GM18498 (cell line): Measurements from ENCODE around the gene AGBL5.
"Not testable (repeated sequence)": the region's sequence is repeated elsewhere in the genome, so short reads cannot be mapped to it uniquely, and the experiment has no call there.

ENCODE experiments used
- ATAC-seq: cut with Tn5 transposase; IDR thresholded peaks from one replicate; pipeline ENCODE4 v1.9.1; 2021; ENCODE audit warnings: mild to moderate bottlenecking, moderate library complexity; ENCODE audit not compliant: unreplicated experiment

Gene AGBL5

DNA sequence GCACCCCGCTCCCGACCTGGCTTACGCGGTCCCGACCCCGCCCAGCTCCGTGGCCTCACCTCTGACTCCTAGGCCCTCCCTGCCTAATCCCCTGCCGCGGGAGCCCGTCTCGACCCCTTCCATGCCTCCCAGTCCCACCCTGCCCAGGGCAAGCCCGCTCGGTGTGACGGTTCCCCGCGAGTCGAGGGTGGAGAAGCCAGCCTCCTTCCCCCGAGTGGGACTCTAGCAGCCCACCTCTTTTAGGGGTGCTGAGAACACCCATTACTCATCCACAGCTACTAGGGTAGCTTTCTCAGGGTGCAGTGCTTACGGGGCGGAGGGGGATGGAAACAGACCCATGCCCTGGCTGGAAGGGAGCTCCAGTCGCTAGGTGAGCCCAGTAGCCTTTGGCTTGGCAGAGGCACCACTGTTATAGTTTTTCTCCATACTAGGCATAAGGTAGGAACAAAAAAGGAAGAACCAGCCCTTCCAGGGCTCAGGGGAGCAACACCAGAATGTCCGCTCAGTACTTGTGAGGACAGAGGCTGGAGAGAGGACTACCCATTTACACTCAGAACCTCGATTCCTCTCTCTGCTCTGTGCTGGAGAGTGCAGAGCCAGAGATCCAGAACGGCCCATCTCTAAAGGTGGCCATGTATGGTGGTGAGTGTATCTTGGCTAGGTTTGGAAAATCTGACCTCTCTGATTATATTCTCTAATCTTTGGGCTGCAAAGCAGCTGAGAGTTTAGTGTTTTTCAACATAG lies 606 bp downstream of the AGBL5 start:
- ATAC-seq: no peak

DNA sequence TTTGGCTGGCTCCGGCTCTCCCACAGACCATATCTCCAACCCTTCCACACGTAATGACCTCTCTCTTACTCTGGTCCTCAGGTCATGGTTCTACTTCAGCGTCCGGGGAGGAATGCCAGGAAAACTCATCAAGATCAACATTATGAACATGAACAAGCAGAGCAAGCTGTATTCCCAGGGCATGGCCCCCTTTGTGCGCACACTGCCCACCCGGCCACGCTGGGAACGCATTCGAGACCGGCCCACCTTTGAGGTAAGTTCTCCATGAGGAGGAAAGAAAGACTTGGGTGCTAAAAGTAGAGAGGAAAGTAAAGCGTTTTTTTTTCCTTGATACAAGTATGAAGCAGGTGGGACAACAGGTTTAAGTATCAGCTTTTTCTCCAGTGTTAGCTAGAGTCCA lies 1.9 kb downstream of the AGBL5 start:
- no peak for ATAC-seq

DNA sequence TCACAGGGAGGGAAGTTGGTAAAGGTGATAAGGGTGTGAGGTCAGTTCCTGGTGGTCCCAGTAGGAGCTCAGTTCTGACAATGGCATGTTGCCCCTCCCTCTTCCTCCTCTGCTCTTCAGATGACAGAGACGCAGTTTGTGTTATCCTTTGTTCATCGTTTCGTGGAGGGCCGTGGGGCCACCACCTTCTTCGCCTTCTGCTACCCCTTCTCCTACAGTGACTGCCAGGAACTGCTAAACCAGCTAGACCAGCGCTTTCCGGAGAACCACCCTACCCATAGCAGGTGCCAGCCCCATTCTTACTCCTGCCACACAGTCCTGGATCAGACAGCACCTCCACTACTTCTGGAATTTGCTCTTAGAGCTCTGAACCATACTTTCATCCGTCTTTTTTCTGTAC lies 2.3 kb downstream of the AGBL5 start:
- ATAC-seq: no peak

DNA sequence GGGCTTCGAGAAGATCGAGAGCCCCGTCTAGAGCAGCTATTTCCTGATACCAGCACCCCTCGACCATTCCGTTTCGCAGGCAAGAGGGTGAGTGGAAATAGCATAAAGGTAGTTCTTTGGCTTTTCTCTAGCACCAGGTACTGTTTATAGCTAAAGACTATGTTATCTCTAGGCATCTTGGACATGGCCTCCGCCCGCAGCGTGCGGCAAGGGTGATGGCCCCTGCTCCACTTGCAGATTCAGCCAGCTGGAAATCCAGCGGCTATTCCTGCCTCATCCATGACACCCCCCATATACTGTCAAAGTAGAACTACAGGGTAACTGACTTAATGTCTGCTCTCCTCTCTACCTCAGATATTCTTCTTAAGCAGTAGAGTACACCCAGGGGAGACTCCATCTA lies 3.3 kb downstream of the AGBL5 start:
- ATAC-seq: no peak

DNA sequence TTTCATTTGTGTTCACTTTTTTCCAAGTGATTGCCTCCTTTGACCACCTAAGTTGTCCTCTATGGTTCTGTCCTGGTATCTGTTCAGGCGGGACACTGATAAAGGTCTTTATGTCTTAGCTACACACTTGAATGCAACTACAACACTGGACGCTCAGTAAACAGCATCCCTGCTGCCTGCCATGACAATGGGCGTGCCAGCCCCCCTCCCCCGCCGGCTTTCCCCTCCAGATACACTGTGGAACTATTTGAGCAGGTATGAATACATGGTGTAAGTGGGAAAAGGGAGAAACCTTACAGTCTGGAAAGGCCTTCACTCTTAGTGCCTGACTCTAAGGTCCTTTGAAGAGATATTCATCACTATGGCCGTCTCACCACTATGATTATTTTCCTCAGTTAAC lies 5.7 kb downstream of the AGBL5 start:
- ATAC-seq: no peak

DNA sequence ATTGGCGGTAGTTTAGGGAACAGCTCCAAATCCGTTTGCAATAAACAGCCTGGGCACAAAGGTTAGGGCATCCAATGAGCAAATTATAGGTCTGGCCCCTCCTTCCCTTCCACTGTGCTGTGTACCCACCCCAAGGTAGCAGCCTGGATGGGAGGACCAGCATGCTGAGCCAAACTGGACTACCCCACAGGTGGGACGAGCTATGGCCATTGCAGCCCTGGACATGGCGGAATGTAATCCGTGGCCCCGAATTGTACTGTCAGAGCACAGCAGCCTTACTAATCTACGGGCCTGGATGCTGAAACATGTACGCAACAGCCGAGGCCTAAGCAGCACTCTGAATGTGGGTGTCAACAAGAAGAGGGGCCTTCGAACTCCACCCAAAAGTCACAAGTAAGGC lies 6.7 kb downstream of the AGBL5 start:
- no peak for ATAC-seq

DNA sequence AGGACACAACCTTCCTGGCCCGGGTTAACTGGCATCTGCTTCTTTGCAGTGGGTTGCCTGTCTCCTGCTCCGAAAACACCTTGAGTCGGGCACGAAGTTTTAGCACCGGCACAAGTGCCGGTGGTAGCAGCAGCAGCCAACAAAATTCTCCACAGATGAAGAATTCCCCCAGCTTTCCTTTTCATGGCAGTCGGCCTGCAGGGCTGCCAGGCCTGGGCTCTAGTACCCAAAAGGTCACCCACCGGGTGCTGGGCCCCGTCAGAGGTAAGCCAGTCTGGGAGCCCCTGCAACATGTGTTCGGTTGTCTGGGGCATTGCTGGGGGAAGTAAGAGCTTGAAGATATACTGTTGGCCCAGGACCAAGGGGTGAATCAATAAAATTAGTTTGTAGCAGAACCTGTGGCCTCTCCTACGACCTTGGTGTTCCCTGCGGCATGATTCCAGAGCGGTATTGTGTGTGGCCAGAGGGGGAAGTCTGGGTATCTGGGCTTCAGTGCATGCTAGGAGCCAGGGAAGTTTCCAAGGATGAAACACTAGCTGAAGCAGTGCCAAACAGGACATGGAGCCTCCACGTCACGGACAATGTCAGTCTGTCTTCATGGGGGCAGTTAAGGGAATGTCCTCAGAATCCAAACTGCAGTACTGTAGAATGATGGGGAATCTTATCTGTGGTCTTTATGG lies 7.8 kb downstream of the AGBL5 start:
- no peak for ATAC-seq

DNA sequence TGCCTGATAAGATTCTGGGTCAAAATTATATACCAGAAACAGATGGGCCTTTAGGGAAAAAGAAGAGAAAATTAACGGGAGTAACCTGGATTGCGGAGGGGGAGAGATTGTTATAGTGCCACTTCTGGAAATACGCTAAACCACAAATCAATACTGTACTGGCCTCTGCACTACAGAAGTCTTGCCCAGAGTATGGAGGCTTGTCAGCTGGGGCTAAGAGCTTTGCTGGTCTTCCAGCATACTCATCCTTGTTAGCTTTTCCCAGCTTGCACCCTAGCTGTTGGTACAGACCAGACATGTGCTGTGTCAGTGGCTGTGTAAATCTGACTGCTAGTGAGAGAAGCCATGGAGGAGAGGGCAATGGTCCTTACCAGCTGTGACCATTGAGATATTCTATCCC lies 8.9 kb downstream of the AGBL5 start:
- no peak for ATAC-seq

DNA sequence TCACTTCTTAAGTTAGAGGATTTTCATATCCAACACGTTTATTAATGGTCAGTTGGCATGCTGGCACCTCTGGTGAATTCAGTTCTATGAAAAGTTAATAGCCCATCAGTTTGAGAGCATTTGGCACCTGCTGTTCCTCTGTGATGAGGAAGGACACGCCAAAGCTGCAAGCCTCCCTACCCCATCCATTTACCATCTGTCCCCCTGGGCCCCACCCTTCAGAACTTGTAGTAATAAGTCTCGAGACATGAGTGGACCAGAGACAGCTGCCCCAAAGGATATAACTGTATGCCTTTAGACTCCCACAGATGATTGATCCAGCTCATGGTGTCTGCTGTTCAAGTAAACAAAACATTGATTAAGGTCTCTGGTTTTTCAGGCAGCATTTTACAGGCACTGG lies 13.7 kb downstream of the AGBL5 start:
- ATAC-seq: no peak

DNA sequence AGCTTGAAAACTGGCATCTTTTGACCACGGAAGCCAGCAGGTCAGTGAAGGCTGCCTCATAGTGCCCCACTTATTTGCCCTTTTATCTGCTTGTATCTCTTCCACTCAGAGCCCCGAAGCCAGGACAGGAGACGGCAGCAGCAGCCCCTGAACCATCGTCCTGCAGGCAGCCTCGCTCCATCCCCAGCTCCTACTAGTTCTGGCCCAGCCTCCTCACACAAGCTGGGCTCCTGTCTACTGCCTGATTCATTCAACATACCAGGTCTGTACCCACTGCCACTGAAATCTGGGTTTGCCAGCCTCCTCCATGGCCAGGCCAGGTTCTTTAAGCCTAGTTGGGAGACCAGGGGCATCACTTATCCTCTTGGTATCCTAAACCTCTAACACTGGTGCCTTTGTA lies 15.9 kb downstream of the AGBL5 start:
- no peak for ATAC-seq

DNA sequence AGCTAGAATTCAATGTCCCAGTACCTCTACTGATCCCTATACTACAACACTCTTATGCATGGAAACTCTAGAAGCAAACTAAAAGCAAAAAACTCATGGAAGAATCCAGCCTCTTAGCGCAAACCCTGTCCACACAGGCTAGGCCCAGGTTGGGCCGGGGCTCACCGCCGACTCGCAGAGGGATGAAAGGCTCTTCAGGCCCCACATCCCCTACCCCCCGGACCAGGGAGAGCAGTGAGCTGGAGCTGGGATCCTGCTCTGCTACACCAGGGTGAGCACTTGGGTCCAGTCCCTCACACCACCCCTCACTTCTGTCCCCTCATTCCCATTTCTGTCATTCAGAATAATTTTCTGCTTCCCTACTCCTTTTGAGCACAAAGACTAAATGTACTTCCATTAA lies 18.0 kb downstream of the AGBL5 start:
- no peak for ATAC-seq

DNA sequence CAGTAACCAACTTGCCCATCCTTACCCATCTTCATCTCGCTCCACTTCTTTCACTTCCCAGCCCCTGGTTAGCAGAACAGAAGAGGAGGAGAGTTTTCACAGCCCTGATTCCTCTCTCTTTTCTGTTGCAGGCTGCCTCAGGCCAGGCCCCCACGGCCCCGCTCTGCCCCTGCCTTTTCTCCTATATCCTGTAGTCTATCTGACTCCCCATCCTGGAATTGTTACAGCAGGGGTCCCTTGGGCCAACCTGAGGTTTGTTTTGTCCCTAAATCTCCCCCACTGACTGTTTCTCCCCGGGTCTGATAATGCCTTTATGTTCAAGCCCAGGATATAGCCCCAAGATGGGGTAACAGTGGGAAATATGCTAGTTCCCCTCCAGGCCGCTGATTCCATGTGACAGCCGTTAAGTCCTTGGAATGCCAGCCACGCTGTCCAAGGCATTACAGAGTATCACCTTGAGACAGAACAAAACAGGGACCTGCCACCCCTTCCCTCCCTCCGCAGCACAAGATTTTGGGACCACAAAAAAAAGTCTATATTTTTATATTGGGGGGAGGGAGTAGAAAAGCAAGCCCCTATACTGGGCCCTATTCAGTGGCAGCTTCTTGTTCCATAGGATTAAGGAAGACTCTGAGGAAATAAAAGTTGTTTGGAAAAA lies 18.6 kb downstream of the AGBL5 start:
- no peak for ATAC-seq

DNA sequence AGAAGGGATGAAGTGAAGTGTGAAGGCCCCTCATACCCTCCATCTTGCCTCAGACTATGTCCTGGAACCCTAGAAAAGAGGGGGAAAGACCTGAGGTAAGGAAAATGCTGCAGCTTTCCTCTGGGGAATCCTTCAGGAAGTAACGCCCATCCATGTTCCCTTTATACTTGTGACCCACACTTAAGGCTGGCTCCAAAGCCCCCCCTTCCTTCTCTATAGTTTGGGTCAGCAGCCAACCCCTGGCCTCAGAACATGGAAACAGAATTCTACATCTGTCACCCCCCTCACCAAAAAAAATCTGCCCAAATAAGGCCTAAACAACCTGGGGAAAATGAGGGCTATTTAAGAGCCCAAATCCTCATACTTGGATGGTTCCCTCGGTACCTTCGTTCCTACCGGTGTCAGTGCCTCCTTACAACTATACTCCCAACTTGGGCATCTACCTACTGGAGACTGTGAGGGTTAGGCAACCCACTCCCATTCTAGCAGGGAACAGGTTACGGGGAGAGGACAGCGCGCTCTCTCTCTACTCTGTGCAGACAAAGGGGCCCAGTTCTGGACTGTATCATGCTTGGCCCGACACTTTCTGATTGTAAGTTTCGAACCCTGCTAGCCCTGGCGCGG lies 19.3 kb downstream of the AGBL5 start:
- peak; percentile 8 for ATAC-seq

DNA sequence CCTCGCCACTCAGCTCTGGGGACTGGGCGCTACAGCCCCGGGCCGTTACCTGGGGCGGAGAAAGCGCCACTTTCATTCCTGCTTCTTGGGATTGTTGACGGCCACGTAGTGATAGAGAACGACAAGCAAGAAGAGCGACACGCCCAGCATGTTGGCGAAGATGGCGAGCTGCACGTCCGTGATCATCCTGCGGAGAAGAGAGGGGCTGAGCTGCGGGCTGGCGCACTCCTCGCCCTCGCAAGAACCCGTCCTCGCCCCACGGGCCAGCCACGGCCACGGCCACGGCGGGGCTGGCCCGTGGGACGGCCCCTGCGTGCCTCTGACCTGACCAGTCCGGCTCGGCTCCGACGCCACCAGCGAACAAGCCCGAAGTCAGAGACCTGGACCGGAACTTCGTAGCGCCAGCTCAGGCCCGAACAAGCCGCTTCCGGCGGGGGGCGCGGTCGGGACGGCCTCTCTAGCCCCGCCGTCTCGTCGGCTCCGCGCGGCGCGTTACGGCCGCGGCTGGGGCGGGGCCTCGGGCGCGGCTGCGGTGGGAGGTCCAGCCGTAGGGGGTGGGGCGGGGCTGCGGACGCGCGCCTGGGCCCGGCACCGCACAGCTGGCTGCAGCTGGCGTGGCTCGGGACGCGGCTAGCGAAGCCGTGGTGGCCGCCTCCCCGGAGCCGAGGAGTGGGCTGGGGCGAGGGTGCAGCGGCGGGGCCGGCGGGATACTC lies 20.0 kb downstream of the AGBL5 start, which contains the start of gene OST4:
OST4 (minus strand) TSS at position 378 of the 713 bp plus-strand sequence.
- ATAC-seq: peak; percentile 90

DNA sequence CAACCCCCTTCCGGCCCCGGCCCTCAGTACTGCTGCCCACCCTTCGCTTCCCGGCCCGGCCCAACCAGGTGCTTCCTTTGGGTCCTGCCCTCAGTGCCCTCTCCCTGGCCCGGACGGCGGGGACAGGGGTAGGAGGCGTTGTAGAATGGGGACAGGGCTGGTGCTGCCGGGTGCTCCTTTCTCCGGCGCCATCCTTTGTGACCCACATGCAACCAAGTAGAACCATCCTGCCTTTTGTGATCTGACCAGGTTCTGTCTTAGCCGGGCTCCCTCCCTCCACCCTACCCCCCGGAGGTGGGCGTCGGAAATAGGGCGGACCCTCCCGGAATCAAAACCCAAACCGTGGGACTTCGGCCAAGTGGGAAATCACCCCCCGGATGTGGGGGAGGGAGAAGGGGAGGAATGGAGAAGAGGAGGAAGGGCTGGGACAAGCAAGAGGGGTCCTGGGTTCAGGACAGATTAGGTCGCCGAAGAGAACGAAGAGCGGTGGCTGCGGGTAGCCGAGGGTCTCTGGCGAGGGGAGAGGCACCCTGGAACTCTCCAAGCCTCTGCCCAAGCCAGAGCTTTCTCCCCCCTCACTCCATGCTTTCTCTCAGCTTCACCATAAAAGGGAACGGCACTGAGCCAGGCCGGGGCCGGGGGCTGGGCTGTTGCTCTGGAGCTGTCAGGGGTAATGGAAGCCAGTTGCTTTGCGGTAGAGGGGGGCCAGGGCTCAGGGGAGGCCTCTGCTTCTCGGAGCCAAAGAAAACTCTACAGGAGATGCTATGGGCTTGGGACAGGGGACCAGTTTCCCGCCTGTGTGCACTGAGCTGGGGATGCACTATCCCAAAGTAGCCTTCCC lies 20.7 kb downstream of the AGBL5 start:
- peak; percentile 29 for ATAC-seq

DNA sequence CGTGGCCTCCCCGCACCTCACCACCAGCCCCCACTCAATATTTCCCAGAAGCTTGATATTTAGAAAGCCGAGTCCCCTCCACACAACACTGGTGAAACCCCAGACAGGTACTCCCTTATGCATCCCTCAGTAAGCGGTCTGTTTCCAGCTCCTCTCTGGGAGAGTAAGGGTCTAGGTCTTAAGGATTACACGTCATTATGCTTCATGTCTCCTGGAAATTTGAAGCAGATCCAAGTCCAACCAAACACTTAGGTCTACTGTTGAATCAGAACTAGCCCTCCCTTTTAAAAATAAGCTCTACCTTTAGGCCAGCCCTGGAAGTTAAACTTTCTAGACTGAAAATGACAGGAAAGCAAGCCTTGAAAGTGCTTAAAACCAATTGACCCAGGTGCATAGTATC lies 21.5 kb downstream of the AGBL5 start:
- no peak for ATAC-seq

DNA sequence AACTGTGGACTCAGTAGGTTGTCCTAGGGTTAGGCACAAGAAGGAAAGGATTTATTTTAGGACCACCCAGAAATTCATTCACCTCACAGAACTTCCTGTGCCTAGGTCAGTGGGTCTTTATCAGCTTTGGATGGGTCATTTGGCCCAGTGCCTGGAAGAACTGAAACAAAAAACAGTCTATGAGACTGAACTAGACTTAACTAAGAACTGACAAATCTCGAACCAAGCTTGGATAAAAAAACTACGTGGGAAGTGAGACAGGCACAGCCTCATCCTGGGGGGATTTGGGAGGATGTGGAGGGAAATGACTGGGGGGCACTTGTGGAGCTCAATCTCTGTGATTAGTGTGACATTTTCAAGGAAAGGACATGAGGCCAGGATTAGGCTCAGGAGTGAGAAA lies 22.3 kb downstream of the AGBL5 start:
- no peak for ATAC-seq

DNA sequence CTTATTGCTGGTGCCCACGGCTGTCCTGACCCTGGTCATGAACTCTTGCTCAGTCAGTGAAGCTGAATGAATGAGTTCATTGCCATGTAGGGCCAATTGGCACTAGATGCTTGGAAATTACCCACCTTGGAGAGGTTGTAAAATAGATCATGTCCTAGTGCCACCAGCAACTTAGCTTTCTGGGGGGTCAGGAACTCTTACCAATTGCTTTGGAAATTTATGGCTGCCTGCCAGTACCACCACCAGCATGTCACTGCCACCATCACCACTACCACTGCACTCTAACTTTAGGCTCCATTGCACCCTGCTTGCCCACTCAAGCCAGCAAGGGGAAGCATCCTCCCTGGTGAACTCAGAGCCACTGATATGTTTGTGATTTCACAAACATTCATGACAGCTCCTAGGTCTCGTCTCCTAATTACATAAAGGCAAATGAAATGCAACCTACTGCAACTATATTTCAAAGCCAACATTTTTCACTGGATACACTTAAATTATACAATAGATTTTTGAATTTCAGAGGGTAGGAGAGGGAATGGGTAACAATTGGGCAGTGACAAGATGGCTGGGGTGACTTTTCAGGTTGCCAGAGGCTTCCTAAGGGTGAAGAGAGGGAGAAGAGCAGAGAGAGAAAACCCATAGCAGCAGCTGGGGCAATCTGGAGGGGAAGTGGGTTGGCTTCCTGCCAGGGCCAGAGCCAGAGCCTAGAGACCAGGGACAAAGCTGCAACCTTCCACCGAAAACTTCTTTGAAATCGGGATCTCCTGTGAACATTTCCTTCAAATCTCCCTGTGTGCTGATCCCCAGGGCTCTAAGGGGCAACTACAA lies 23.5 kb downstream of the AGBL5 start:
- ATAC-seq: no peak

DNA sequence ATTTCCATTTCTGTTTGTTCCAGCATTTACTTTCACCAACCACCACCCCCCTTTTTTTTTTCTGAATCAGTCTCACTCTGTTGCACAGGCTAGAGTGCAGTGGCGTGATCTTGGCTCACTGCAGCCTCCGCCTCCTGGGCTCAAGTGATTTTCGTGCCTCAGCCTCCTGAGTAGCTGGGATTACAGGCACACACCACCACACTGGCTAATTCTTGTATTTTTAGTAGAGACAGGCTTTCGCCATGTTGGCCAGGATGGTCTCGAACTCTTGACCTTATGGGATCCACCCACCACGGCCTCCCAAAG lies 24.1 kb downstream of the AGBL5 start:
- not testable (repeated sequence) for ATAC-seq
